ENCODE data around the gene M1AP. TPM values are rescaled to one million over a fixed set of nuclear protein-coding genes. Genes with fewer than 3 reads are reported as not detected.
A peak's percentile ranks its signal among the peaks of the same experiment; 100 is the strongest.

M1AP gene
- total and polyA plus RNA-seq, 9 of the 15 experiments (the other 6 are each of a cell fraction or from before 2014, with no cell fraction given): 0.06 to 0.33 (median 0.11) TPM; not detected in 4

DNA sequence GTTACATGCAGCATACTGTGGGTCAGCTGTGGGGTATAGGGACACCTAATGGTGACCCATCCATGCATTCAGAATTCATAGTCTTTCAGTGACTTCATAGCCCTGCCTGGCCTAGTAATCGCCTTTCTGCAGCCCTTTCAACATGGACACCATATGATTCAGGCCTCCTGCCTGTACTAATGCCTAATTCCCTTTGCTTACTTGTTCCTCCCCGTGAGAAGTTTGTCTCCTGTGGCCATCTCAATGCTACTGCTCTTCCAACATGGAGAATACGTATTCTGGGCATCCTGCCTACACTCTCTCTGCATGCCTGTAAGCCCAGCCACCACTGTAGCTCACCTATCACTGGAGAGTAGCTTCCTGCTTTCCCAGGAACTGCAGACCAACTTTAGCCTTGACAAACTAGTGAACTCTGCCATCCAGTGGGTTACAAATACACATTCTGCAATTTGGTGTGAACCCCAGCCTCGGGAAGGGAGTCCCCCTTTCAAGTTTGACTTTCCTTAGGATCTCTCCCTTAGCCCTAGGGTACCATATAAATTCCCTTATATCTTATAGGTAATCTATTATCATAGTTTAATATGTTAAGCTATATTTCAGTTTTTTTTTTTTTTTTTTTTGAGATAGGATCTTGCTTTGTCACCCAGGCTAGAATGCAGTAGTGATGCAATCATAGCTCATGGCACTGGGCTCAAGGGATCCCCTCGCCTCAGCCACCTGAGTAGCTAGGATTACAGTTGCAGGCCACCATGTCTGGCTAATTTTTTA, 22.3 kb downstream of the M1AP start (continued):
- peak; percentile 41 for TF ChIP-seq MGA (IDR thresholded peaks at IDR 0.05)
- TF ChIP-seq, protein P1, sequence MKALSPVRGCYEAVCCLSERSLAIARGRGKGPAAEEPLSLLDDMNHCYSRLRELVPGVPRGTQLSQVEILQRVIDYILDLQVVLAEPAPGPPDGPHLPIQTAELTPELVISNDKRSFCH (CRISPR knock-in tag; IDR thresholded peaks at IDR 0.05): no peak
- TF ChIP-seq, protein P1 (tag; IDR thresholded peaks at IDR 0.05): no peak
- no peak for TF ChIP-seq TCF7L2 (IDR thresholded peaks at IDR 0.05; ENCODE audit: low read depth, low read length)
- TF ChIP-seq PHB2 (IDR thresholded peaks at IDR 0.05; ENCODE audit: low read depth): no peak
- no peak for TF ChIP-seq RBBP5 (IDR thresholded peaks at IDR 0.05; ENCODE audit: borderline replicate concordance, insufficient read depth, low read length, poor library complexity, severe bottlenecking)
- peak; percentile 67; the same call in 1 of the 2 replicates for TF ChIP-seq NFXL1 (CRISPR knock-in tag; IDR thresholded peaks at IDR 0.05)
- TF ChIP-seq FOSL1 (tag; conservative IDR thresholded peaks at IDR 0.05): peak; percentile 73
- TF ChIP-seq ZNF134 (CRISPR knock-in tag; conservative IDR thresholded peaks at IDR 0.05): 0 out of 2 replicates have a peak, but pooled peaks have one; percentile 6
- 0 out of 2 replicates have a peak, but pooled peaks have one; percentile 32 for TF ChIP-seq ERF (CRISPR knock-in tag; IDR thresholded peaks at IDR 0.05)
- no peak for TF ChIP-seq DNMT1 (IDR thresholded peaks at IDR 0.05)
- TF ChIP-seq ZNF395 (CRISPR knock-in tag; IDR thresholded peaks at IDR 0.05): peak; percentile 45; the same call in 1 of the 2 replicates
- no peak for TF ChIP-seq ZNF77 (CRISPR knock-in tag; IDR thresholded peaks at IDR 0.05)
- TF ChIP-seq ZNF124 (CRISPR knock-in tag; IDR thresholded peaks at IDR 0.05): no peak
- TF ChIP-seq PHF21A (IDR thresholded peaks at IDR 0.05; ENCODE audit: borderline replicate concordance, low read depth): no peak
